ENCODE results near the gene CLRN3.

CLRN3 gene

DNA sequence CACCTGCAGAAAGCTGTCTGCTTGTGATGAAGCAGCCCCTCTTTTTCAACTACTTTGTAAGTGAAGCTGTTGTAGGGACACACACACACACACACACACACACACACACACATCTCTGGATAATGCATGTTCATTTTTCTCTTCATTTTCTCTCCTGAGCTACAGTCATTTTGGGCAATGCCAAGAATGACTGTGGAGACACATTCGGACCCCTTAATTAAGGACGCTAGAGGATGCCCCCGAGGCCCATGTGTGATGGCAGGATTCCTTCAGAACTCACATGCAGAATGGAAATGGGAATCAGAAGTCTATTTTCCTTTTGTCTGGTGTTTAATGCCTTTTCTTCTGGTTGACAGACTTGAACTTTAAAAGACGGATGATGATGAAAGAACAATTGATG is 56.6 kb downstream of the CLRN3 start:
- DNase-seq: no peak

GRCh38 chr10:127834791-127835190 is 58.0 kb downstream of the CLRN3 start:
- DNase-seq: no peak

DNA sequence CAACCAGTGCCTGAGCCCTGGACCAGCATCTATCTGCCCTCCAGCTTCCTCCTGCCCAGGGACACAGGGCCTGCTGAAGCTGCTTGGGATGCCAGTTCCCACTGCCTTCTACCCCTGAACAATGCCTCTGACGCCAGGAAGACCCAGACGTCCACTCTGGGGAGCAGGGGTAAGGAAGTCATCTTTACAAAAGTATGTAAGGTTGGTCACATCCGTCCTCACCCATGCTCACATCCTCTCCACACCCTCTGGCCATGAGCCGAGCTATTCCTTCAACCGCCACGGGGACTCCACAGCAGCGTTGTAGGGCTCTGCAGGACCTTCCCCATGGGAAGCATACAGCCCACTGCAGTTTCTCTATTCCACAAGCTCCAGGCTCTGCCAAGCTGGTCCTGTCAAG is 58.5 kb downstream of the CLRN3 start:
- no peak for DNase-seq

DNA sequence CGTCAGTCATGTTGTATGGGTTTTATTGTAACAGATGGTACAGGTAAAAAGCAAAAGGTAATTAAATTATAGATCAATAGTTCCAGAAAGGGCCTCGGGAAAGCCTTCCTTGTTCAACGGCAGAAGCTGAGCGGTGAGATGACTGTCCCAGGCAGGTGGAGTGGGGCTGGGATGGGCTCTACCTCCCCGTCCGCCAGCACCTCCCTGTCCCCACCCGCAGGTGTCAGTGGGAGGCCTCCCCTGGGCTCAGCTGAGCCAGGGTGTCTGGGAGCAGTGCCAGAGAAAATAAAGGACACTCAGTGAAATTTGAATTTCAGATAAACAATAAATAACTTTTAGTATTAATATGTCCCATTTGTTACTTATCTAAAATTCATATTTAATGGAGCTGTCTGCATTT is 58.9 kb downstream of the CLRN3 start:
- DNase-seq: no peak

- DNase-seq: no peak
Observed at GRCh38 chr10:127832501-127832900, 60.2 kb downstream of the CLRN3 start.

- DNase-seq: no peak
Observed at GRCh38 chr10:127830414-127830813, 62.3 kb downstream of the CLRN3 start.

Measured in NCI-H1417 (cell line).